IMR-90 (cell line): ENCODE data around the gene OR5AN1. TPM values are rescaled to one million over a fixed set of nuclear protein-coding genes. Genes with fewer than 3 reads are reported as not detected.

Source experiments
- ATAC-seq: fragments of 200-7000 bp; cut with Tn5 transposase; 2 replicates; pipeline ENCODE4 v1.9.1; 2020; ENCODE audit warnings: low read depth, mild to moderate bottlenecking, moderate library complexity
- BruUV-seq: library from RNA; stranded (reverse); fragments of 400-500 nt; replicated peaks from 2 replicates; lab custom pipeline; 2021; lab: Mats Ljungman, UMichigan
- CTCF ChIA-PET: fragments of 300-600 bp; formaldehyde crosslinking; extraction: SDS; loops from one replicate; lab custom pipeline; 2021; ENCODE audit warnings: antibody characterized with exemption; lab: Yijun Ruan, JAX
- POLR2A ChIA-PET: fragments of 300-600 bp; sonication (Branson Sonifier 250); formaldehyde crosslinking; loops from one replicate; lab custom pipeline; 2022; ENCODE audit warnings: antibody characterized with exemption; ENCODE audit not compliant: unreplicated experiment; lab: Charles Lee
- DNase-seq: peaks from one replicate; pipeline ENCODE4 v3.0.0; 2013
- H2AFZ ChIP-seq: replicated peaks from 2 replicates; pipeline ENCODE3; 2013; ENCODE audit warnings: low read length, mild to moderate bottlenecking; ENCODE audit not compliant: poor library complexity
- H2AK5ac ChIP-seq: 2 replicates; pipeline ENCODE4 v1.6.1; 2013; ENCODE audit warnings: low read depth, low read length, inconsistent platforms
- H2AK9ac ChIP-seq: replicated peaks from 2 replicates; pipeline ENCODE3; 2013; ENCODE audit warnings: mild to moderate bottlenecking, low read depth, low read length, moderate library complexity; ENCODE audit not compliant: poor library complexity
- H2BK120ac ChIP-seq: 2 replicates; pipeline ENCODE4 v1.6.1; 2013; ENCODE audit warnings: low read depth, low read length, inconsistent platforms
- H2BK15ac ChIP-seq: 3 replicates; pipeline ENCODE4 v1.6.1; 2013; ENCODE audit warnings: low read depth, low read length, inconsistent platforms
- H2BK20ac ChIP-seq: 2 replicates; pipeline ENCODE4 v1.6.1; 2013; ENCODE audit warnings: low read depth, mild to moderate bottlenecking, inconsistent platforms, low read length, moderate library complexity
- H2BK5ac ChIP-seq: 2 replicates; pipeline ENCODE4 v1.6.1; 2013; ENCODE audit warnings: mild to moderate bottlenecking, low read depth, low read length, inconsistent platforms; ENCODE audit not compliant: poor library complexity, severe bottlenecking
- H3K14ac ChIP-seq: replicated peaks from 2 replicates; pipeline ENCODE4 v1.6.1; 2013; ENCODE audit warnings: low read depth, low read length, inconsistent platforms
- H3K18ac ChIP-seq: 2 replicates; pipeline ENCODE4 v1.6.1; 2013; ENCODE audit warnings: low read depth, low read length, control low read depth
- H3K23ac ChIP-seq: 2 replicates; pipeline ENCODE4 v1.6.1; 2013; ENCODE audit warnings: low read depth, low read length, inconsistent platforms
- H3K27ac ChIP-seq: 2 replicates; pipeline ENCODE4 v1.5.1; 2013; ENCODE audit warnings: mild to moderate bottlenecking, control low read depth, low read length; ENCODE audit not compliant: insufficient read depth
- H3K27me3 ChIP-seq: 2 replicates; pipeline ENCODE4 v1.6.1; 2013; ENCODE audit warnings: low read length; ENCODE audit not compliant: control insufficient read depth, insufficient read depth
- H3K36me3 ChIP-seq: 2 replicates; pipeline ENCODE4 v1.6.1; 2013; ENCODE audit warnings: low read length, mixed read lengths; ENCODE audit not compliant: control insufficient read depth, insufficient read depth
- H3K4ac ChIP-seq: 2 replicates; pipeline ENCODE4 v1.6.1; 2013; ENCODE audit warnings: low read depth, low read length, inconsistent platforms
- H3K4me1 ChIP-seq: 2 replicates; pipeline ENCODE4 v1.6.1; 2013; ENCODE audit warnings: low read length, mixed read lengths; ENCODE audit not compliant: control insufficient read depth, insufficient read depth
- H3K4me2 ChIP-seq: 2 replicates; pipeline ENCODE4 v1.6.1; 2013; ENCODE audit warnings: low read depth, mild to moderate bottlenecking, control low read depth, low read length, moderate library complexity
- H3K4me3 ChIP-seq: 2 replicates; pipeline ENCODE4 v1.5.1; 2013; ENCODE audit warnings: low read depth, mild to moderate bottlenecking, control low read depth, low read length, moderate library complexity; ENCODE audit not compliant: insufficient read depth
- H3K56ac ChIP-seq: 2 replicates; pipeline ENCODE4 v1.6.1; 2013; ENCODE audit warnings: low read length, inconsistent platforms; ENCODE audit not compliant: insufficient read depth; ENCODE audit errors: extremely low read depth
- H3K79me1 ChIP-seq, 2 experiments: 2 replicates each; pipeline ENCODE4 v1.6.1; 2013; ENCODE audit warnings: low read length in 2 of 2, inconsistent platforms in 1 of 2, low read depth in 1 of 2
- H3K9ac ChIP-seq: 2 replicates; pipeline ENCODE4 v1.6.1; 2013; ENCODE audit warnings: low read depth, low read length, control low read depth
- H3K9me1 ChIP-seq: 2 replicates; pipeline ENCODE4 v1.6.1; 2013; ENCODE audit warnings: low read length, inconsistent platforms; ENCODE audit not compliant: insufficient read depth
- H3K9me3 ChIP-seq: 2 replicates; pipeline ENCODE4 v1.6.1; 2013; ENCODE audit warnings: low read length; ENCODE audit not compliant: control insufficient read depth, insufficient read depth
- H4K20me1 ChIP-seq: 2 replicates; pipeline ENCODE4 v1.6.1; 2013; ENCODE audit warnings: low read length, inconsistent platforms; ENCODE audit not compliant: insufficient read depth
- H4K5ac ChIP-seq: 2 replicates; pipeline ENCODE4 v1.6.1; 2013; ENCODE audit warnings: mild to moderate bottlenecking, low read depth, low read length, control low read depth
- H4K8ac ChIP-seq, 2 experiments: 2 replicates each; pipeline ENCODE4 v1.6.1; 2013; ENCODE audit warnings: low read depth in 2 of 2, low read length in 2 of 2, control low read depth in 1 of 2, inconsistent platforms in 1 of 2
- H4K91ac ChIP-seq: 2 replicates; pipeline ENCODE4 v1.6.1; 2013; ENCODE audit warnings: low read depth, low read length, inconsistent platforms; ENCODE audit not compliant: insufficient read depth
- BHLHE40 ChIP-seq: fragments of 150-350 bp; IDR thresholded peaks from 2 replicates; pipeline ENCODE4 v1.6.1; 2016; ENCODE audit warnings: mild to moderate bottlenecking, low read depth, low read length
- CEBPB ChIP-seq: IDR thresholded peaks from 2 replicates; pipeline ENCODE4 v1.6.1; 2012; ENCODE audit warnings: low read depth, low read length, improper control_type of control experiment
- CHD1 ChIP-seq: IDR thresholded peaks from 2 replicates; pipeline ENCODE4 v1.6.1; 2012; ENCODE audit warnings: low read depth, low read length, improper control_type of control experiment
- FOS ChIP-seq: fragments of 150-350 bp; IDR thresholded peaks from 2 replicates; pipeline ENCODE4 v1.6.1; 2016; ENCODE audit warnings: low read depth, low read length
- MAFK ChIP-seq: IDR thresholded peaks from 2 replicates; pipeline ENCODE4 v1.6.1; 2012; ENCODE audit warnings: low read depth, low read length, improper control_type of control experiment
- MAZ ChIP-seq: IDR thresholded peaks from 2 replicates; pipeline ENCODE4 v1.6.1; 2012; ENCODE audit warnings: low read depth, mild to moderate bottlenecking, low read length, improper control_type of control experiment, moderate library complexity, borderline replicate concordance
- MXI1 ChIP-seq: IDR thresholded peaks from 2 replicates; pipeline ENCODE4 v1.6.1; 2012; ENCODE audit warnings: low read depth, mild to moderate bottlenecking, low read length, moderate library complexity, borderline replicate concordance
- NFE2L2 ChIP-seq: fragments of 150-350 bp; IDR thresholded peaks from 2 replicates; pipeline ENCODE4 v1.6.1; 2016; ENCODE audit warnings: low read depth, mild to moderate bottlenecking, low read length
- POLR2A ChIP-seq: IDR thresholded peaks from 2 replicates; pipeline ENCODE4 v1.6.1; 2012; ENCODE audit warnings: mild to moderate bottlenecking, low read depth, low read length
- RAD21 ChIP-seq: IDR thresholded peaks from 2 replicates; pipeline ENCODE4 v1.6.1; 2012; ENCODE audit warnings: low read length, improper control_type of control experiment
- RFX5 ChIP-seq: IDR thresholded peaks from 2 replicates; pipeline ENCODE4 v1.8.0; 2012; ENCODE audit warnings: low read depth, mild to moderate bottlenecking, low read length, moderate library complexity
- SMC3 ChIP-seq: fragments of 150-350 bp; IDR thresholded peaks from 2 replicates; pipeline ENCODE4 v1.6.1; 2016; ENCODE audit warnings: low read depth, mild to moderate bottlenecking, antibody characterized with exemption, low read length, moderate library complexity
- WGBS, 2 experiments: methylation state at CpG; one replicate each; pipeline versions ENCODE4 v1.1.5 to v1.1.7; 2013; ENCODE audit warnings: missing lambda C conversion rate in 2 of 2; ENCODE audit not compliant: insufficient read length in 1 of 2; ENCODE audit errors: extremely low coverage in 2 of 2; 5-methylcytosine and 5-hydroxymethylcytosine counted together
- dilution Hi-C: fragments of 300-500 bp; cut with HindIII; formaldehyde crosslinking; loops from one replicate; pipeline ENCODE4 v1.14.3; 2018; ENCODE audit warnings: low sequenced_read_pairs; ENCODE audit not compliant: unreplicated experiment
- in situ Hi-C: fragments of 300-500 bp; cut with MboI; formaldehyde crosslinking; loops from 3 replicates; pipeline ENCODE4 v1.14.3; 2019; ENCODE audit warnings: low sequenced_read_pairs, inconsistent platforms, mixed read lengths
- intact Hi-C: fragments of 100-400 bp; cut with micrococcal nuclease; formaldehyde crosslinking; loops from 2 replicates; pipeline ENCODE4 v1.10.0; 2022
- polyA plus RNA-seq, 3 experiments: library from polyadenylated mRNA; depleted of rRNA; stranded (reverse); fragments of >200 nt; gene quantifications; 2 replicates each; pipeline ENCODE4 v1.2.3, GENCODE V29; 2012; ENCODE audit warnings: low replicate concordance in 1 of 3
- total RNA-seq: library from RNA; depleted of rRNA; stranded (reverse); fragments of >200 nt; gene quantifications from 2 replicates; pipeline ENCODE4 v1.2.3, GENCODE V29; 2012
- TF ChIP-seq, protein P1 (sequence below): fragments of 150-350 bp; IDR thresholded peaks from 2 replicates; pipeline ENCODE4 v1.6.1; 2017; ENCODE audit warnings: mild to moderate bottlenecking, antibody characterized with exemption, low read length, low read depth
- TF ChIP-seq, protein P2 (sequence below): fragments of 150-350 bp; IDR thresholded peaks from 2 replicates; pipeline ENCODE4 v1.6.1; 2016; ENCODE audit warnings: low read depth, mild to moderate bottlenecking, low read length, moderate library complexity, borderline replicate concordance
- TF ChIP-seq, protein P3 (sequence below): conservative IDR thresholded peaks from 2 replicates; pipeline ENCODE4 v1.5.1; 2012; ENCODE audit warnings: mild to moderate bottlenecking, low read depth, low read length, improper control_type of control experiment

The OR5AN1 gene
- total and polyA plus RNA-seq, 2 of the 4 experiments (the other 2 are of a cell fraction): not detected

DNA sequence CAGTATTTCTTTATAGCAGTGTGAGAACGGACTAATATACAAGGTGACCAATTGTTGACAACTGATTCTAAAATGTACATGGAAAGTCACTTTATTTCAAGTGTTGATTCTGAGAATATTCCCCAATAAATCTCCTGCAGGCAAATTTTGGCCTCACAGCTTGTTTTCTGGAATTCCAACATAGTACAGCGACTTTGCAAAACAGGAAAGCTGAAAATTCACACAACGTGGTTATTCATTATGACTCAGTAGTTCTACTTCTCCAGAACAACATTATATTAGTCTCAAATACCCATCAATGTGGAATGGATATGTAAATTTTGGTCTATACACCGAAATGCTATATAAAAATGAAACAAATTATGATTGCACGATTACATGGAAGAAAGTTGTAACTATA is 22.5 kb upstream of the OR5AN1 start:
- H3K36me3 ChIP-seq: no peaks in the 10 kb centered on the region
- H3K4ac ChIP-seq: no peak overlapping the region
- H3K4me2 ChIP-seq: no peak overlapping the region
- H4K20me1 ChIP-seq: no peaks in the 10 kb centered on the region
- intact Hi-C loops (no loop called here), dilution Hi-C loops (no loop called here), in situ Hi-C loops (no loop called here)
- no peaks in the 10 kb centered on the region for H3K9me1 ChIP-seq
- no peaks in the 10 kb centered on the region for H3K79me1 ChIP-seq
- H3K9ac ChIP-seq: no peak overlapping the region
- no peak overlapping the region for H2AFZ ChIP-seq
- no peak overlapping the region for H2BK120ac ChIP-seq
- H3K27me3 ChIP-seq: no peaks in the 10 kb centered on the region
- H3K4me3 ChIP-seq: no peak overlapping the region
- no peak for ATAC-seq
- H3K56ac ChIP-seq: no peak overlapping the region
- CTCF ChIA-PET: no interaction called here
- no peak for DNase-seq
- no peak overlapping the region for H2BK5ac ChIP-seq
- BruUV-seq: no TSS peak
- H4K91ac ChIP-seq: no peak overlapping the region
- no peak overlapping the region for H2AK9ac ChIP-seq
- TF ChIP-seq POLR2A: no peak
- no peak for TF ChIP-seq MAZ
- TF ChIP-seq RAD21: no peak
- TF ChIP-seq, protein P1, sequence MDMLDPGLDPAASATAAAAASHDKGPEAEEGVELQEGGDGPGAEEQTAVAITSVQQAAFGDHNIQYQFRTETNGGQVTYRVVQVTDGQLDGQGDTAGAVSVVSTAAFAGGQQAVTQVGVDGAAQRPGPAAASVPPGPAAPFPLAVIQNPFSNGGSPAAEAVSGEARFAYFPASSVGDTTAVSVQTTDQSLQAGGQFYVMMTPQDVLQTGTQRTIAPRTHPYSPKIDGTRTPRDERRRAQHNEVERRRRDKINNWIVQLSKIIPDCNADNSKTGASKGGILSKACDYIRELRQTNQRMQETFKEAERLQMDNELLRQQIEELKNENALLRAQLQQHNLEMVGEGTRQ: no peak
- no peak for TF ChIP-seq CHD1
- TF ChIP-seq, protein P2, sequence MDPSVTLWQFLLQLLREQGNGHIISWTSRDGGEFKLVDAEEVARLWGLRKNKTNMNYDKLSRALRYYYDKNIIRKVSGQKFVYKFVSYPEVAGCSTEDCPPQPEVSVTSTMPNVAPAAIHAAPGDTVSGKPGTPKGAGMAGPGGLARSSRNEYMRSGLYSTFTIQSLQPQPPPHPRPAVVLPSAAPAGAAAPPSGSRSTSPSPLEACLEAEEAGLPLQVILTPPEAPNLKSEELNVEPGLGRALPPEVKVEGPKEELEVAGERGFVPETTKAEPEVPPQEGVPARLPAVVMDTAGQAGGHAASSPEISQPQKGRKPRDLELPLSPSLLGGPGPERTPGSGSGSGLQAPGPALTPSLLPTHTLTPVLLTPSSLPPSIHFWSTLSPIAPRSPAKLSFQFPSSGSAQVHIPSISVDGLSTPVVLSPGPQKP: no peak
- no peak for TF ChIP-seq BHLHE40
- TF ChIP-seq MAFK: no peak
- TF ChIP-seq FOS: no peak
- TF ChIP-seq RFX5: no peak
- TF ChIP-seq MXI1: no peak
- TF ChIP-seq, protein P3, sequence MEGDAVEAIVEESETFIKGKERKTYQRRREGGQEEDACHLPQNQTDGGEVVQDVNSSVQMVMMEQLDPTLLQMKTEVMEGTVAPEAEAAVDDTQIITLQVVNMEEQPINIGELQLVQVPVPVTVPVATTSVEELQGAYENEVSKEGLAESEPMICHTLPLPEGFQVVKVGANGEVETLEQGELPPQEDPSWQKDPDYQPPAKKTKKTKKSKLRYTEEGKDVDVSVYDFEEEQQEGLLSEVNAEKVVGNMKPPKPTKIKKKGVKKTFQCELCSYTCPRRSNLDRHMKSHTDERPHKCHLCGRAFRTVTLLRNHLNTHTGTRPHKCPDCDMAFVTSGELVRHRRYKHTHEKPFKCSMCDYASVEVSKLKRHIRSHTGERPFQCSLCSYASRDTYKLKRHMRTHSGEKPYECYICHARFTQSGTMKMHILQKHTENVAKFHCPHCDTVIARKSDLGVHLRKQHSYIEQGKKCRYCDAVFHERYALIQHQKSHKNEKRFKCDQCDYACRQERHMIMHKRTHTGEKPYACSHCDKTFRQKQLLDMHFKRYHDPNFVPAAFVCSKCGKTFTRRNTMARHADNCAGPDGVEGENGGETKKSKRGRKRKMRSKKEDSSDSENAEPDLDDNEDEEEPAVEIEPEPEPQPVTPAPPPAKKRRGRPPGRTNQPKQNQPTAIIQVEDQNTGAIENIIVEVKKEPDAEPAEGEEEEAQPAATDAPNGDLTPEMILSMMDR: no peak
- TF ChIP-seq SMC3: no peak
- no peak for TF ChIP-seq CEBPB
- TF ChIP-seq NFE2L2: no peak
- no peak overlapping the region for H4K8ac ChIP-seq
- no peaks in the 10 kb centered on the region for H3K9me3 ChIP-seq
- H3K4me1 ChIP-seq: no peaks in the 10 kb centered on the region
- H2BK20ac ChIP-seq: no peak overlapping the region
- no peak overlapping the region for H2BK15ac ChIP-seq
- no peak overlapping the region for H3K14ac ChIP-seq
- POLR2A ChIA-PET: no interaction called here
- no peak overlapping the region for H3K27ac ChIP-seq
- H4K5ac ChIP-seq: no peak overlapping the region
- no peak overlapping the region for H3K23ac ChIP-seq
- no peak overlapping the region for H2AK5ac ChIP-seq
- WGBS, 2 experiments: no CpG with 5 or more reads among the region's 5 CpGs
- H3K18ac ChIP-seq: no peak overlapping the region
